Natural killer cell (primary cell): ENCODE results near the gene SORCS2. TPM values are rescaled to one million over a fixed set of nuclear protein-coding genes. Genes with fewer than 3 reads are reported as not detected.
A peak's percentile ranks its signal among the peaks of the same experiment; 100 is the strongest.

Source experiments
- ATAC-seq, 3 donors: fragments of 150-1000 bp in 2 of 3; fragments of 200-7000 bp in 1 of 3; cut with Tn5 transposase; 1 replicate in 1 of 3; 2 replicates in 2 of 3; pipeline ENCODE4 v1.10.0; 2021; ENCODE audit warnings: mild to moderate bottlenecking in 2 of 3, moderate library complexity in 2 of 3
- DNase-seq, 2 donors: peaks; one replicate each; pipeline versions ENCODE4 v3.0.0 to v3.0.0-alpha.2; 2013 to 2021; ENCODE audit warnings: mixed read lengths in 1 of 2
- H3K27ac ChIP-seq: one replicate; pipeline ENCODE4 v1.5.1; 2013; ENCODE audit warnings: mild to moderate bottlenecking, low read length
- H3K27me3 ChIP-seq: one replicate; pipeline ENCODE4 v1.6.1; 2013; ENCODE audit warnings: low read length; ENCODE audit not compliant: control insufficient read depth, insufficient read depth
- H3K36me3 ChIP-seq: one replicate; pipeline ENCODE4 v1.6.1; 2013; ENCODE audit warnings: low read length; ENCODE audit not compliant: control insufficient read depth, insufficient read depth
- H3K4me1 ChIP-seq: one replicate; pipeline ENCODE4 v1.6.1; 2013; ENCODE audit warnings: low read length; ENCODE audit not compliant: control insufficient read depth, insufficient read depth
- H3K4me3 ChIP-seq: one replicate; pipeline ENCODE4 v1.5.1; 2013; ENCODE audit warnings: low read length
- H3K9me3 ChIP-seq: one replicate; pipeline ENCODE4 v1.6.1; 2013; ENCODE audit warnings: low read length; ENCODE audit not compliant: control insufficient read depth, insufficient read depth
- H3K27ac Mint-ChIP-seq, 2 donors: one replicate each; pipeline ENCODE4 v1.8.0; 2022; ENCODE audit warnings: mild to moderate bottlenecking in 2 of 2, mixed read lengths in 2 of 2, moderate library complexity in 1 of 2
- H3K27me3 Mint-ChIP-seq, 2 donors: one replicate each; pipeline ENCODE4 v1.8.0; 2022; ENCODE audit warnings: low read depth in 2 of 2, mixed read lengths in 2 of 2
- H3K36me3 Mint-ChIP-seq: one replicate; pipeline ENCODE4 v1.8.0; 2022; ENCODE audit warnings: mixed read lengths
- H3K4me1 Mint-ChIP-seq, 2 donors: one replicate each; pipeline ENCODE4 v1.8.0; 2022; ENCODE audit warnings: mixed read lengths in 2 of 2
- H3K4me3 Mint-ChIP-seq: one replicate; pipeline ENCODE4 v1.8.0; 2022; ENCODE audit warnings: mild to moderate bottlenecking, moderate library complexity, mixed read lengths
- H3K9me3 Mint-ChIP-seq, 2 donors: one replicate each; pipeline ENCODE4 v1.8.0; 2022; ENCODE audit warnings: mixed read lengths in 2 of 2
- WGBS: methylation state at CpG from one replicate; pipeline ENCODE4 v1.1.7; 2013; ENCODE audit warnings: missing lambda C conversion rate; ENCODE audit not compliant: insufficient coverage; 5-methylcytosine and 5-hydroxymethylcytosine counted together
- intact Hi-C: fragments of 100-400 bp; cut with micrococcal nuclease; formaldehyde crosslinking; loops from one replicate; pipeline ENCODE4 v1.14.2; 2022
- total RNA-seq, 4 donors: library from RNA; stranded (reverse); fragments of 120-200 nt in 1 of 4; gene quantifications; one replicate each; pipeline versions ENCODE4 v1.2.3 to v1.2.4, GENCODE V29; 2013 to 2022
- TF ChIP-seq, protein P1 (sequence below): fragments of 200-600 bp; IDR thresholded peaks from one replicate; pipeline ENCODE4 v1.8.0; 2022; ENCODE audit warnings: antibody characterized with exemption

SORCS2 gene
- total RNA-seq, 3 donors from 2014 or later (not counting 1 experiment from before 2014, with no cell fraction given): 1.2 to 2.5 (median 1.4) TPM

GRCh38 chr4:7324651-7325121, 132.3 kb downstream of the SORCS2 start:
- Histone ChIP-seq H3K36me3 (no peaks in the 10 kb centered on the region), H3K4me1 (peaks cover 41% of the 10 kb centered on the region), H3K27ac (no peak overlapping the region), H3K9me3 (peaks cover 3% of the 10 kb centered on the region), H3K4me3 (no peak overlapping the region), H3K27me3 (no peaks in the 10 kb centered on the region)
- Mint-ChIP-seq H3K36me3 (peaks cover 8% of the 10 kb centered on the region), H3K27me3 (peaks cover 19 to 21% of the 10 kb centered on the region in 2 donors), H3K27ac (peak overlapping the region; percentile 68 to 83), H3K4me1 (peaks cover 23 to 39% of the 10 kb centered on the region in 2 donors), H3K9me3 (peaks cover 3 to 4% of the 10 kb centered on the region in 2 donors), H3K4me3 (peak overlapping the region; percentile 78)
- peak; percentile 63 to 78 for DNase-seq
- TF ChIP-seq, protein P1, sequence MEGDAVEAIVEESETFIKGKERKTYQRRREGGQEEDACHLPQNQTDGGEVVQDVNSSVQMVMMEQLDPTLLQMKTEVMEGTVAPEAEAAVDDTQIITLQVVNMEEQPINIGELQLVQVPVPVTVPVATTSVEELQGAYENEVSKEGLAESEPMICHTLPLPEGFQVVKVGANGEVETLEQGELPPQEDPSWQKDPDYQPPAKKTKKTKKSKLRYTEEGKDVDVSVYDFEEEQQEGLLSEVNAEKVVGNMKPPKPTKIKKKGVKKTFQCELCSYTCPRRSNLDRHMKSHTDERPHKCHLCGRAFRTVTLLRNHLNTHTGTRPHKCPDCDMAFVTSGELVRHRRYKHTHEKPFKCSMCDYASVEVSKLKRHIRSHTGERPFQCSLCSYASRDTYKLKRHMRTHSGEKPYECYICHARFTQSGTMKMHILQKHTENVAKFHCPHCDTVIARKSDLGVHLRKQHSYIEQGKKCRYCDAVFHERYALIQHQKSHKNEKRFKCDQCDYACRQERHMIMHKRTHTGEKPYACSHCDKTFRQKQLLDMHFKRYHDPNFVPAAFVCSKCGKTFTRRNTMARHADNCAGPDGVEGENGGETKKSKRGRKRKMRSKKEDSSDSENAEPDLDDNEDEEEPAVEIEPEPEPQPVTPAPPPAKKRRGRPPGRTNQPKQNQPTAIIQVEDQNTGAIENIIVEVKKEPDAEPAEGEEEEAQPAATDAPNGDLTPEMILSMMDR: no peak
- intact Hi-C loops: loop anchor here (1.0 kb wide), 1 partner anchor 326 kb away; no protein-coding TSS in a partner anchor
- 35% methylated on average over 12 of the region's 13 CpGs for WGBS
- ATAC-seq: peak; percentile 75 to 86 (median 81)

DNA sequence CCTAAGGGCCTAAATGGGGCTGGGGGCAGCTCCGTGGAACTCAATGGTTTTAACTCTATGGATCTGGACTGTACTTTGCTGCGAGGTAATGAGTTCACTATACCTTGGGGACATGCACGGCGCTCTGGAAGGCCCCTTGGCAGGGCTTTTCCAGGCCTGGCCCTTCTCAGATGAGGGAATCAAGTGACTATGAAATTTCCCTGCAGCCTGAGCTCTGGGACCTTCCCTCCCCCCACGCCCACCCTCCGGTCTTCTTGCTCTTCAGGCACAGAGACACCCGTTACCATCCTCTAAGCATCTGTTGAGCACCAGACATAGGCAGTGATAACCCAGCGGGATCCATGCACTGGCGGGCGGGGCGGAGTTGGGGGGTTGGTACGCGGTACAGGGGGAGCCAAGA, 133.2 kb downstream of the SORCS2 start:
- Mint-ChIP-seq H3K9me3 (peaks cover 2 to 3% of the 10 kb centered on the region in 2 donors), H3K4me1 (peaks cover 23 to 39% of the 10 kb centered on the region in 2 donors), H3K36me3 (peaks cover 6% of the 10 kb centered on the region), H3K27me3 (peaks cover 24 to 27% of the 10 kb centered on the region in 2 donors), H3K27ac (peak overlapping the region in 1 of 2 donors; percentile 83), H3K4me3 (peak overlapping the region; percentile 78)
- intact Hi-C loops: loop anchor here (1.0 kb wide), 1 partner anchor 325 kb away; no protein-coding TSS in a partner anchor
- TF ChIP-seq, protein P1: no peak
- H3K36me3 ChIP-seq: no peaks in the 10 kb centered on the region
- no peak for ATAC-seq
- WGBS: 83% methylated on average over 13 of the region's 13 CpGs
- no peak overlapping the region for H3K27ac ChIP-seq
- no peak for DNase-seq
- no peak overlapping the region for H3K4me3 ChIP-seq
- H3K9me3 ChIP-seq: no peaks in the 10 kb centered on the region
- H3K27me3 ChIP-seq: no peaks in the 10 kb centered on the region
- peaks cover 41% of the 10 kb centered on the region for H3K4me1 ChIP-seq

DNA sequence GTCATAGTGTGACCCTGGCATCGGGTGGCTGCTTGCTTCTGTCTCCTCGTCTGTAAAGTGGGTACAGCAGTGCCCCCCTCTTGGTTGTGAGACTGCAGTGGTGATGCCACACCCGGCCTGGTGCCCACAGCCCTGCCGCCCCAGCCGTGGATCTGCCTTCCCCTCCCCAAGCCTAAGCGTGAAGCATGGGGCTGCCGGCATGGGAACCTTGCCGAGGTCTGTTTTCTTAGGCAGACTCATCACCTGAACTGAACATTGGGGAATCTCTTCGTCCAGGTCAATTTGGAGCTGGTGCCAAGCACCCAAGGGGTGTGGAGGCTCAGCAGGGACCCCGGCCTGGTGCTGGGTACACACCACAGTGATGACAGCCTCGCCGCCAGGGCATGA, 134.0 kb downstream of the SORCS2 start:
- Mint-ChIP-seq H3K4me3 (peak overlapping the region; percentile 31), H3K9me3 (no peaks in the 10 kb centered on the region), H3K36me3 (peaks cover under 1% of the 10 kb centered on the region), H3K4me1 (peaks cover 23 to 39% of the 10 kb centered on the region in 2 donors), H3K27me3 (peaks cover 27 to 30% of the 10 kb centered on the region in 2 donors), H3K27ac (peak overlapping the region in 1 of 2 donors; percentile 22)
- H3K27me3 ChIP-seq: no peaks in the 10 kb centered on the region
- DNase-seq (no peak), ATAC-seq (no peak)
- H3K4me1 ChIP-seq: peaks cover 41% of the 10 kb centered on the region
- H3K9me3 ChIP-seq: no peaks in the 10 kb centered on the region
- H3K27ac ChIP-seq: no peak overlapping the region
- WGBS: 77% methylated on average over 12 of the region's 12 CpGs
- no peak overlapping the region for H3K4me3 ChIP-seq
- intact Hi-C loops: no loop called here
- TF ChIP-seq, protein P1: no peak
- no peaks in the 10 kb centered on the region for H3K36me3 ChIP-seq
